ENCODE results near the gene INTS11. TPM values are rescaled to one million over a fixed set of nuclear protein-coding genes. Genes with fewer than 3 reads are reported as not detected.

The INTS11 gene
- total and polyA plus RNA-seq, 10 of the 15 experiments (the other 5 are each of a cell fraction or from before 2014, with no cell fraction given), result 2.5 to 117 (median 77.7) TPM

DNA sequence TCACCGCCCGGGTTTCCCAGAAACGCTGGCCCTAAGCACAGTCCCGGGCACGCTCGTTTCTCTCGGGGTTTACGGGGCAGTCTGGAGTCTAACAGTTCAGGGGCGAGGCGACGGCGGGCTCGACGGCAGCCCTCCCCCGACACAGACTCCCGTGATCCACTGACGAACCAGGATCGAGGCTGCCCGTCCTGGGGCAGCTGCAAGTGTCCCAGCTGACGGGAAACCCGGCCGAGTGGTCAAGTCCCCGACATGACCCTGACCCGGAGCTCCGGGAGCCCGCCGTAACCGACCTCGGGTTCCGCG lies 51.3 kb downstream of the INTS11 start:
- Histone ChIP-seq H3K4me1 (ENCODE audit: control insufficient read depth, insufficient read depth, low read length) (peaks cover 18% of the 10 kb centered on the region), H3K36me3 (ENCODE audit: control insufficient read depth in 2 of 2, insufficient read depth in 2 of 2, low read length in 1 of 2) (peaks cover 1 to 6% of the 10 kb centered on the region in 2 experiments; a peak in 2 of 4 replicates), H4K20me1 (ENCODE audit: control insufficient read depth, insufficient read depth) (peaks cover 4% of the 10 kb centered on the region; the same call in 1 of the 2 replicates), H2AFZ (ENCODE audit: control insufficient read depth, low read depth, low read length) (no peak overlapping the region), H3K4me2 (ENCODE audit: control insufficient read depth, insufficient read depth) (peak overlapping the region; percentile 100), H3K27me3 (replicated peaks in 1 of 2; ENCODE audit: control insufficient read depth in 2 of 2, insufficient read depth in 2 of 2, low read length in 1 of 2) (no peaks in the 10 kb centered on the region), H3K79me2 (ENCODE audit: control insufficient read depth, insufficient read depth, low read length) (peaks cover 44% of the 10 kb centered on the region), H3K9ac (ENCODE audit: control insufficient read depth, insufficient read depth, low read length) (peak overlapping the region; percentile 92), H3K9me3 (replicated peaks; ENCODE audit: control insufficient read depth, insufficient read depth, low read length) (no peaks in the 10 kb centered on the region), H3K27ac (ENCODE audit: control insufficient read depth, insufficient read depth) (peak overlapping the region; percentile 78), H3K4me3 (peak overlapping the region; percentile 78)
- in situ Hi-C loops (cut with MboI), result no loop called here
- ChIA-PET CTCF (no interaction called here), SMC1A (ENCODE audit: uncharacterized antibody, unreplicated experiment) (no interaction called here), POLR2A (interaction anchor here (0.6 to 1.4 kb wide), 7 partner anchors 18 to 483 kb away, joined by 3 to 5 read pairs (median 4); partner anchors contain the start of gene ISG15), RAD21 (ENCODE audit: unreplicated experiment) (interaction anchor here (0.7 kb wide), 2 partner anchors 162 to 241 kb away, joined by 4 read pairs; no protein-coding TSS in a partner anchor)
- under 1% methylated on average over 31 of the region's 31 CpGs for WGBS (ENCODE audit: insufficient coverage, insufficient replicate concordance, low lambda C conversion rate, missing lambda C conversion rate)
- TF ChIP-seq PAX5 (IDR thresholded peaks at IDR 0.05; ENCODE audit: borderline replicate concordance, low read depth, low read length) (no peak), ZNF24 (IDR thresholded peaks at IDR 0.05) (no peak), BCL11A (IDR thresholded peaks at IDR 0.05; ENCODE audit: low read depth, low read length) (no peak), MEF2A (IDR thresholded peaks at IDR 0.05; ENCODE audit: insufficient read depth, low read depth, low read length) (no peak), NR2C2 (IDR thresholded peaks at IDR 0.05; ENCODE audit: borderline replicate concordance, control insufficient read depth, insufficient read length, low read depth) (no peak)
- TF ChIP-seq, protein P1, sequence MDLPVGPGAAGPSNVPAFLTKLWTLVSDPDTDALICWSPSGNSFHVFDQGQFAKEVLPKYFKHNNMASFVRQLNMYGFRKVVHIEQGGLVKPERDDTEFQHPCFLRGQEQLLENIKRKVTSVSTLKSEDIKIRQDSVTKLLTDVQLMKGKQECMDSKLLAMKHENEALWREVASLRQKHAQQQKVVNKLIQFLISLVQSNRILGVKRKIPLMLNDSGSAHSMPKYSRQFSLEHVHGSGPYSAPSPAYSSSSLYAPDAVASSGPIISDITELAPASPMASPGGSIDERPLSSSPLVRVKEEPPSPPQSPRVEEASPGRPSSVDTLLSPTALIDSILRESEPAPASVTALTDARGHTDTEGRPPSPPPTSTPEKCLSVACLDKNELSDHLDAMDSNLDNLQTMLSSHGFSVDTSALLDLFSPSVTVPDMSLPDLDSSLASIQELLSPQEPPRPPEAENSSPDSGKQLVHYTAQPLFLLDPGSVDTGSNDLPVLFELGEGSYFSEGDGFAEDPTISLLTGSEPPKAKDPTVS (IDR thresholded peaks at IDR 0.05; ENCODE audit: low read depth, low read length), result no peak
- TF ChIP-seq, protein P2, sequence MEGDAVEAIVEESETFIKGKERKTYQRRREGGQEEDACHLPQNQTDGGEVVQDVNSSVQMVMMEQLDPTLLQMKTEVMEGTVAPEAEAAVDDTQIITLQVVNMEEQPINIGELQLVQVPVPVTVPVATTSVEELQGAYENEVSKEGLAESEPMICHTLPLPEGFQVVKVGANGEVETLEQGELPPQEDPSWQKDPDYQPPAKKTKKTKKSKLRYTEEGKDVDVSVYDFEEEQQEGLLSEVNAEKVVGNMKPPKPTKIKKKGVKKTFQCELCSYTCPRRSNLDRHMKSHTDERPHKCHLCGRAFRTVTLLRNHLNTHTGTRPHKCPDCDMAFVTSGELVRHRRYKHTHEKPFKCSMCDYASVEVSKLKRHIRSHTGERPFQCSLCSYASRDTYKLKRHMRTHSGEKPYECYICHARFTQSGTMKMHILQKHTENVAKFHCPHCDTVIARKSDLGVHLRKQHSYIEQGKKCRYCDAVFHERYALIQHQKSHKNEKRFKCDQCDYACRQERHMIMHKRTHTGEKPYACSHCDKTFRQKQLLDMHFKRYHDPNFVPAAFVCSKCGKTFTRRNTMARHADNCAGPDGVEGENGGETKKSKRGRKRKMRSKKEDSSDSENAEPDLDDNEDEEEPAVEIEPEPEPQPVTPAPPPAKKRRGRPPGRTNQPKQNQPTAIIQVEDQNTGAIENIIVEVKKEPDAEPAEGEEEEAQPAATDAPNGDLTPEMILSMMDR (IDR thresholded peaks at IDR 0.05 in 2 of 3, conservative IDR thresholded peaks at IDR 0.05 in 1 of 3; ENCODE audit: control insufficient read depth in 2 of 3, extremely low read depth in 1 of 3, insufficient read depth in 1 of 3, low read depth in 3 of 3, low read length in 3 of 3), result no peak
- TF ChIP-seq, protein P3, sequence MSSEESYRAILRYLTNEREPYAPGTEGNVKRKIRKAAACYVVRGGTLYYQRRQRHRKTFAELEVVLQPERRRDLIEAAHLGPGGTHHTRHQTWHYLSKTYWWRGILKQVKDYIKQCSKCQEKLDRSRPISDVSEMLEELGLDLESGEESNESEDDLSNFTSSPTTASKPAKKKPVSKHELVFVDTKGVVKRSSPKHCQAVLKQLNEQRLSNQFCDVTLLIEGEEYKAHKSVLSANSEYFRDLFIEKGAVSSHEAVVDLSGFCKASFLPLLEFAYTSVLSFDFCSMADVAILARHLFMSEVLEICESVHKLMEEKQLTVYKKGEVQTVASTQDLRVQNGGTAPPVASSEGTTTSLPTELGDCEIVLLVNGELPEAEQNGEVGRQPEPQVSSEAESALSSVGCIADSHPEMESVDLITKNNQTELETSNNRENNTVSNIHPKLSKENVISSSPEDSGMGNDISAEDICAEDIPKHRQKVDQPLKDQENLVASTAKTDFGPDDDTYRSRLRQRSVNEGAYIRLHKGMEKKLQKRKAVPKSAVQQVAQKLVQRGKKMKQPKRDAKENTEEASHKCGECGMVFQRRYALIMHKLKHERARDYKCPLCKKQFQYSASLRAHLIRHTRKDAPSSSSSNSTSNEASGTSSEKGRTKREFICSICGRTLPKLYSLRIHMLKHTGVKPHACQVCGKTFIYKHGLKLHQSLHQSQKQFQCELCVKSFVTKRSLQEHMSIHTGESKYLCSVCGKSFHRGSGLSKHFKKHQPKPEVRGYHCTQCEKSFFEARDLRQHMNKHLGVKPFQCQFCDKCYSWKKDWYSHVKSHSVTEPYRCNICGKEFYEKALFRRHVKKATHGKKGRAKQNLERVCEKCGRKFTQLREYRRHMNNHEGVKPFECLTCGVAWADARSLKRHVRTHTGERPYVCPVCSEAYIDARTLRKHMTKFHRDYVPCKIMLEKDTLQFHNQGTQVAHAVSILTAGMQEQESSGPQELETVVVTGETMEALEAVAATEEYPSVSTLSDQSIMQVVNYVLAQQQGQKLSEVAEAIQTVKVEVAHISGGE (CRISPR knock-in tag; IDR thresholded peaks at IDR 0.05), result no peak
- TF ChIP-seq, protein P4, sequence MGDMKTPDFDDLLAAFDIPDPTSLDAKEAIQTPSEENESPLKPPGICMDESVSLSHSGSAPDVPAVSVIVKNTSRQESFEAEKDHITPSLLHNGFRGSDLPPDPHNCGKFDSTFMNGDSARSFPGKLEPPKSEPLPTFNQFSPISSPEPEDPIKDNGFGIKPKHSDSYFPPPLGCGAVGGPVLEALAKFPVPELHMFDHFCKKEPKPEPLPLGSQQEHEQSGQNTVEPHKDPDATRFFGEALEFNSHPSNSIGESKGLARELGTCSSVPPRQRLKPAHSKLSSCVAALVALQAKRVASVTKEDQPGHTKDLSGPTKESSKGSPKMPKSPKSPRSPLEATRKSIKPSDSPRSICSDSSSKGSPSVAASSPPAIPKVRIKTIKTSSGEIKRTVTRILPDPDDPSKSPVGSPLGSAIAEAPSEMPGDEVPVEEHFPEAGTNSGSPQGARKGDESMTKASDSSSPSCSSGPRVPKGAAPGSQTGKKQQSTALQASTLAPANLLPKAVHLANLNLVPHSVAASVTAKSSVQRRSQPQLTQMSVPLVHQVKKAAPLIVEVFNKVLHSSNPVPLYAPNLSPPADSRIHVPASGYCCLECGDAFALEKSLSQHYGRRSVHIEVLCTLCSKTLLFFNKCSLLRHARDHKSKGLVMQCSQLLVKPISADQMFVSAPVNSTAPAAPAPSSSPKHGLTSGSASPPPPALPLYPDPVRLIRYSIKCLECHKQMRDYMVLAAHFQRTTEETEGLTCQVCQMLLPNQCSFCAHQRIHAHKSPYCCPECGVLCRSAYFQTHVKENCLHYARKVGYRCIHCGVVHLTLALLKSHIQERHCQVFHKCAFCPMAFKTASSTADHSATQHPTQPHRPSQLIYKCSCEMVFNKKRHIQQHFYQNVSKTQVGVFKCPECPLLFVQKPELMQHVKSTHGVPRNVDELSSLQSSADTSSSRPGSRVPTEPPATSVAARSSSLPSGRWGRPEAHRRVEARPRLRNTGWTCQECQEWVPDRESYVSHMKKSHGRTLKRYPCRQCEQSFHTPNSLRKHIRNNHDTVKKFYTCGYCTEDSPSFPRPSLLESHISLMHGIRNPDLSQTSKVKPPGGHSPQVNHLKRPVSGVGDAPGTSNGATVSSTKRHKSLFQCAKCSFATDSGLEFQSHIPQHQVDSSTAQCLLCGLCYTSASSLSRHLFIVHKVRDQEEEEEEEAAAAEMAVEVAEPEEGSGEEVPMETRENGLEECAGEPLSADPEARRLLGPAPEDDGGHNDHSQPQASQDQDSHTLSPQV (IDR thresholded peaks at IDR 0.05), result no peak
- ATAC-seq, result no peak
- FAIRE-seq, result no peak
- intact Hi-C loops (cut with micrococcal nuclease; ENCODE audit: unreplicated experiment), result no loop called here
- BruUV-seq (replicated peaks), result no TSS peak
- no peak for DNase-seq (ENCODE audit: low read depth, low spot score)
